ENCODE data around the gene OXLD1.

- TF ChIP-seq CTCF (IDR thresholded peaks at IDR 0.05) (no peak), POLR2AphosphoS5 (IDR thresholded peaks at IDR 0.05) (no peak)
Measured at GRCh38 chr17:81707725-81708646, 41.6 kb upstream of the OXLD1 start.
